Transverse colon (tissue), 4 donors: ENCODE data around the gene MC1R.

ENCODE experiments used
- CTCF ChIP-seq, 5 experiments: fragments of 200-600 bp in 3 of 5; fragments of 450-650 bp in 2 of 5; sonication (generic) in 3 of 5; IDR thresholded peaks; 1 replicate in 2 of 5; 2 replicates in 3 of 5; pipeline ENCODE4 v1.5.1; 2016 to 2017; ENCODE audit warnings: antibody characterized with exemption in 5 of 5, inconsistent platforms in 3 of 5, mild to moderate bottlenecking in 2 of 5, moderate library complexity in 1 of 5
- POLR2A ChIP-seq: fragments of 450-650 bp; IDR thresholded peaks from one replicate; pipeline ENCODE4 v1.6.1; 2016; ENCODE audit warnings: antibody characterized with exemption, mild to moderate bottlenecking, moderate library complexity
- POLR2AphosphoS5 ChIP-seq, 3 donors: sonication (generic); formaldehyde crosslinking; IDR thresholded peaks; one replicate each; pipeline ENCODE4 v1.6.1; 2016; ENCODE audit warnings: antibody characterized with exemption in 3 of 3

DNA sequence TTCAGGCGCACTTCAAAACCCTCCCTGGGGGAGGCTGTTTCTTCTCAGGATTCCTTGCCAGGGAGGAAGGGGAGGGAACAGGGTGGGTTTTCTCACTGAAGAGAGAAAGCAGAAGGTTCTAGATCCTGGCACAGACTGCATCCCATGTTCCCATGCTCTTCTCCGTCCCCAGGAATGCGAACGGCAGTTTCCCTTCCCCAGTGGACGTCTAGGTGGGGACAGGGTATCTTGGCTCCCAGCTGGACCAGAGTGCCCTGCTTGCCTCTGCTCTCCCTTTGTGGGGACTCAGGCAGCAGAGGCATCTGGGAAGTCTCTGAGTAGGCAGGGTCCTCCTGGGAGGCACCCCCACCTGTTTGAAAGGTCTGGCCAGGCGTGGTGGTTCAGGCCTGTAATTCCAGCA lies 48.2 kb upstream of the MC1R start:
- no peak for TF ChIP-seq CTCF (IDR thresholded peaks at IDR 0.05)
- TF ChIP-seq POLR2AphosphoS5 (IDR thresholded peaks at IDR 0.05): no peak
- TF ChIP-seq POLR2A: no peak
